Stimulated activated effector memory CD8-positive, alpha-beta T cell treated with anti-CD3 and anti-CD28 coated beads, Interleukin-12 subunit alpha, Interleukin-12 subunit beta, amount 100 ng/mL, for 72 hours (primary cell): ENCODE data around the gene DNAJB13.

Experiments used
- ATAC-seq: fragments of 150-1000 bp; cut with Tn5 transposase; 2 replicates; pipeline ENCODE4 v1.10.0; 2021
- DNase-seq, 2 donors: peaks; one replicate each; pipeline ENCODE4 v3.0.0; 2021 to 2022; ENCODE audit warnings: low spot score in 2 of 2
- H3K27ac Mint-ChIP-seq: one replicate; pipeline ENCODE4 v1.8.0; 2022; ENCODE audit warnings: mild to moderate bottlenecking, mixed read lengths
- H3K36me3 Mint-ChIP-seq: one replicate; pipeline ENCODE4 v1.8.0; 2022; ENCODE audit warnings: mild to moderate bottlenecking, mixed read lengths
- H3K4me1 Mint-ChIP-seq: one replicate; pipeline ENCODE4 v1.8.0; 2022; ENCODE audit warnings: mixed read lengths
- H3K4me3 Mint-ChIP-seq: one replicate; pipeline ENCODE4 v1.8.0; 2022; ENCODE audit warnings: mild to moderate bottlenecking, mixed read lengths
- H3K9me3 Mint-ChIP-seq: one replicate; pipeline ENCODE4 v1.8.0; 2022; ENCODE audit warnings: mixed read lengths

The DNAJB13 gene

GRCh38 chr11:73942010-73942409, 8.8 kb upstream of the DNAJB13 start:
- H3K36me3 Mint-ChIP-seq, result no peaks in the 10 kb centered on the region
- no peak overlapping the region for H3K4me3 Mint-ChIP-seq
- no peaks in the 10 kb centered on the region for H3K4me1 Mint-ChIP-seq
- H3K27ac Mint-ChIP-seq, result no peak overlapping the region
- ATAC-seq, result no peak
- no peak for DNase-seq
- H3K9me3 Mint-ChIP-seq, result peaks cover 6% of the 10 kb centered on the region

- Mint-ChIP-seq H3K27ac (no peak overlapping the region), H3K9me3 (peaks cover 6% of the 10 kb centered on the region), H3K4me3 (no peak overlapping the region), H3K4me1 (no peaks in the 10 kb centered on the region), H3K36me3 (no peaks in the 10 kb centered on the region)
- no peak for ATAC-seq
- no peak for DNase-seq
These were observed 6.7 kb upstream of the DNAJB13 start for GRCh38 chr11:73944085-73944484.

GRCh38 chr11:73944901-73945300, 5.9 kb upstream of the DNAJB13 start:
- no peak for ATAC-seq
- Mint-ChIP-seq H3K4me3 (no peak overlapping the region), H3K36me3 (no peaks in the 10 kb centered on the region)

GRCh38 chr11:73945396-73945795, 5.4 kb upstream of the DNAJB13 start:
- Mint-ChIP-seq H3K4me3 (no peak overlapping the region), H3K4me1 (no peaks in the 10 kb centered on the region), H3K36me3 (no peaks in the 10 kb centered on the region), H3K9me3 (peaks cover 6% of the 10 kb centered on the region), H3K27ac (no peak overlapping the region)
- DNase-seq, result no peak
- no peak for ATAC-seq

More at GRCh38 chr11:73944901-73945300, 5.9 kb upstream of the DNAJB13 start:
- H3K4me1 Mint-ChIP-seq, result no peaks in the 10 kb centered on the region
- DNase-seq, result no peak
- H3K9me3 Mint-ChIP-seq, result peaks cover 6% of the 10 kb centered on the region
- H3K27ac Mint-ChIP-seq, result no peak overlapping the region

- Mint-ChIP-seq H3K27ac (no peak overlapping the region), H3K36me3 (no peaks in the 10 kb centered on the region), H3K9me3 (no peaks in the 10 kb centered on the region), H3K4me1 (no peaks in the 10 kb centered on the region), H3K4me3 (no peak overlapping the region)
- ATAC-seq, result no peak
- no peak for DNase-seq
These were observed 3.9 kb upstream of the DNAJB13 start for GRCh38 chr11:73946798-73947458.

- DNase-seq, result no peak
- H3K4me3 Mint-ChIP-seq, result no peak overlapping the region
- no peaks in the 10 kb centered on the region for H3K36me3 Mint-ChIP-seq
- no peak for ATAC-seq
- no peak overlapping the region for H3K27ac Mint-ChIP-seq
- no peaks in the 10 kb centered on the region for H3K9me3 Mint-ChIP-seq
- no peaks in the 10 kb centered on the region for H3K4me1 Mint-ChIP-seq
These were observed 1.6 kb upstream of the DNAJB13 start for GRCh38 chr11:73949246-73949645.

GRCh38 chr11:73949912-73950311, 914 bp upstream of the DNAJB13 start:
- H3K4me1 Mint-ChIP-seq, result no peaks in the 10 kb centered on the region
- H3K9me3 Mint-ChIP-seq, result no peaks in the 10 kb centered on the region
- ATAC-seq (no peak), DNase-seq (no peak)
- no peak overlapping the region for H3K27ac Mint-ChIP-seq
- no peaks in the 10 kb centered on the region for H3K36me3 Mint-ChIP-seq
- no peak overlapping the region for H3K4me3 Mint-ChIP-seq

GRCh38 chr11:73951797-73952196, 971 bp downstream of the DNAJB13 start:
- ATAC-seq (no peak), DNase-seq (no peak)
- Mint-ChIP-seq H3K36me3 (no peaks in the 10 kb centered on the region), H3K4me1 (no peaks in the 10 kb centered on the region), H3K9me3 (no peaks in the 10 kb centered on the region), H3K4me3 (no peak overlapping the region), H3K27ac (no peak overlapping the region)

- DNase-seq (no peak), ATAC-seq (no peak)
- H3K27ac Mint-ChIP-seq, result no peak overlapping the region
- no peaks in the 10 kb centered on the region for H3K36me3 Mint-ChIP-seq
- no peak overlapping the region for H3K4me3 Mint-ChIP-seq
- no peaks in the 10 kb centered on the region for H3K9me3 Mint-ChIP-seq
- H3K4me1 Mint-ChIP-seq, result no peaks in the 10 kb centered on the region
These were observed 6.2 kb downstream of the DNAJB13 start for GRCh38 chr11:73956876-73957653.

GRCh38 chr11:73957654-73958361, 7.0 kb downstream of the DNAJB13 start:
- DNase-seq (no peak), ATAC-seq (peak; percentile 32)
- no peaks in the 10 kb centered on the region for H3K36me3 Mint-ChIP-seq
- no peak overlapping the region for H3K27ac Mint-ChIP-seq
- H3K9me3 Mint-ChIP-seq, result no peaks in the 10 kb centered on the region
- no peak overlapping the region for H3K4me3 Mint-ChIP-seq
- H3K4me1 Mint-ChIP-seq, result no peaks in the 10 kb centered on the region

- H3K27ac Mint-ChIP-seq, result no peak overlapping the region
These were observed 7.8 kb downstream of the DNAJB13 start for GRCh38 chr11:73958521-73959141.

GRCh38 chr11:73961321-73961720, 10.5 kb downstream of the DNAJB13 start:
- Mint-ChIP-seq H3K27ac (no peak overlapping the region), H3K4me1 (peaks cover 11% of the 10 kb centered on the region), H3K4me3 (no peak overlapping the region), H3K9me3 (no peaks in the 10 kb centered on the region), H3K36me3 (no peaks in the 10 kb centered on the region)
- ATAC-seq (no peak), DNase-seq (no peak)

More at GRCh38 chr11:73958521-73959141, 7.8 kb downstream of the DNAJB13 start:
- no peak for ATAC-seq
- H3K9me3 Mint-ChIP-seq, result no peaks in the 10 kb centered on the region
- DNase-seq, result no peak
- no peaks in the 10 kb centered on the region for H3K4me1 Mint-ChIP-seq
- no peaks in the 10 kb centered on the region for H3K36me3 Mint-ChIP-seq
- H3K4me3 Mint-ChIP-seq, result no peak overlapping the region

GRCh38 chr11:73962101-73962705, 11.4 kb downstream of the DNAJB13 start:
- H3K36me3 Mint-ChIP-seq, result no peaks in the 10 kb centered on the region
- no peak for ATAC-seq

GRCh38 chr11:73963861-73964260, 13.0 kb downstream of the DNAJB13 start:
- H3K4me1 Mint-ChIP-seq, result peaks cover 18% of the 10 kb centered on the region
- peaks cover 14% of the 10 kb centered on the region for H3K36me3 Mint-ChIP-seq
- no peaks in the 10 kb centered on the region for H3K9me3 Mint-ChIP-seq
- DNase-seq, result no peak
- peak overlapping the region; percentile 68 for H3K27ac Mint-ChIP-seq
- H3K4me3 Mint-ChIP-seq, result peak overlapping the region; percentile 47
- ATAC-seq, result no peak

More at GRCh38 chr11:73962101-73962705, 11.4 kb downstream of the DNAJB13 start:
- Mint-ChIP-seq H3K9me3 (no peaks in the 10 kb centered on the region), H3K4me3 (no peak overlapping the region), H3K27ac (no peak overlapping the region), H3K4me1 (peaks cover 11% of the 10 kb centered on the region)
- DNase-seq, result no peak
